Colonic mucosa (tissue), 4 donors: ENCODE results near the gene CCDC112. TPM values are rescaled to one million over a fixed set of nuclear protein-coding genes. Genes with fewer than 3 reads are reported as not detected.

ENCODE experiments used
- DNase-seq: peaks from one replicate; pipeline ENCODE4 v3.0.0-alpha.2; 2020
- H3K27ac ChIP-seq: fragments of 200-600 bp; one replicate; pipeline ENCODE4 v1.8.0; 2021
- H3K27me3 ChIP-seq: fragments of 200-600 bp; one replicate; pipeline ENCODE4 v1.8.0; 2021
- H3K36me3 ChIP-seq: fragments of 200-600 bp; one replicate; pipeline ENCODE4 v1.8.0; 2021
- H3K4me1 ChIP-seq: fragments of 200-600 bp; one replicate; pipeline ENCODE4 v1.8.0; 2021; ENCODE audit warnings: mild to moderate bottlenecking
- H3K4me3 ChIP-seq: fragments of 200-600 bp; one replicate; pipeline ENCODE4 v1.8.0; 2021
- H3K9ac ChIP-seq, 2 donors: one replicate each; pipeline ENCODE4 v1.7.0; 2013; ENCODE audit warnings: control low read depth in 2 of 2, low read depth in 2 of 2, low read length in 2 of 2
- H3K9me3 ChIP-seq: fragments of 200-600 bp; one replicate; pipeline ENCODE4 v1.8.0; 2021
- CTCF ChIP-seq: fragments of 200-600 bp; IDR thresholded peaks from one replicate; pipeline ENCODE4 v1.8.0; 2022; ENCODE audit warnings: antibody characterized with exemption, mild to moderate bottlenecking
- intact Hi-C: fragments of 100-400 bp; cut with DNase I; formaldehyde crosslinking; loops from one replicate; pipeline ENCODE4 v1.14.1; 2022
- total RNA-seq, 2 donors: library from RNA; stranded (reverse); fragmentation: NEBNext Ultra II Directional in 1 of 2; extraction: Animal tissue kit (Norgen Biotek cat#: 25700) in 1 of 2; gene quantifications; one replicate each; pipeline ENCODE4 v1.2.1, GENCODE V29; 2021
- donor health status: healthy.
- donor health status: DM: no; HTN: no; CAD: no.
- donor health status: DM: no; HTN: no; CAD: no.

CCDC112 gene
- total RNA-seq, 2 donors from 2014 or later = 7.6 to 10.5 TPM

GRCh38 chr5:115322729-115323128 lies 26.3 kb upstream of the CCDC112 start:
- Histone ChIP-seq H3K27me3 (no peaks in the 10 kb centered on the region), H3K4me1 (no peaks in the 10 kb centered on the region), H3K9ac (no peak overlapping the region), H3K36me3 (no peaks in the 10 kb centered on the region), H3K27ac (no peak overlapping the region), H3K4me3 (no peak overlapping the region), H3K9me3 (no peaks in the 10 kb centered on the region)
- no peak for DNase-seq
- intact Hi-C loops = no loop called here
- no peak for TF ChIP-seq CTCF

- Histone ChIP-seq H3K4me3 (no peak overlapping the region), H3K9ac (no peak overlapping the region), H3K4me1 (no peaks in the 10 kb centered on the region), H3K27me3 (no peaks in the 10 kb centered on the region), H3K27ac (no peak overlapping the region), H3K36me3 (no peaks in the 10 kb centered on the region), H3K9me3 (no peaks in the 10 kb centered on the region)
- no peak for DNase-seq
- TF ChIP-seq CTCF = no peak
- intact Hi-C loops = no loop called here
These were observed 24.9 kb upstream of the CCDC112 start for GRCh38 chr5:115321309-115321708.

- H3K4me1 ChIP-seq = no peaks in the 10 kb centered on the region
- H3K36me3 ChIP-seq = no peaks in the 10 kb centered on the region
- no peak overlapping the region for H3K4me3 ChIP-seq
- intact Hi-C loops = no loop called here
- H3K9ac ChIP-seq = no peak overlapping the region
- DNase-seq = no peak
- no peak overlapping the region for H3K27ac ChIP-seq
- H3K27me3 ChIP-seq = no peaks in the 10 kb centered on the region
- no peak for TF ChIP-seq CTCF
- H3K9me3 ChIP-seq = no peaks in the 10 kb centered on the region
These were observed 24.1 kb upstream of the CCDC112 start for GRCh38 chr5:115320515-115320914.

- H3K4me1 ChIP-seq = no peaks in the 10 kb centered on the region
- H3K4me3 ChIP-seq = no peak overlapping the region
- no peak overlapping the region for H3K9ac ChIP-seq
- H3K27me3 ChIP-seq = no peaks in the 10 kb centered on the region
- no peaks in the 10 kb centered on the region for H3K36me3 ChIP-seq
- DNase-seq = no peak
- H3K9me3 ChIP-seq = no peaks in the 10 kb centered on the region
- TF ChIP-seq CTCF = no peak
- no peak overlapping the region for H3K27ac ChIP-seq
- intact Hi-C loops = no loop called here
These were observed 23.6 kb upstream of the CCDC112 start for GRCh38 chr5:115320006-115320405.

GRCh38 chr5:115319007-115319406 lies 22.6 kb upstream of the CCDC112 start:
- Histone ChIP-seq H3K27ac (no peak overlapping the region), H3K36me3 (no peaks in the 10 kb centered on the region), H3K4me1 (no peaks in the 10 kb centered on the region), H3K9ac (no peak overlapping the region), H3K27me3 (no peaks in the 10 kb centered on the region), H3K4me3 (no peak overlapping the region), H3K9me3 (no peaks in the 10 kb centered on the region)
- no peak for DNase-seq
- intact Hi-C loops = loop anchor here (10.0 kb wide), 1 partner anchor 516 kb away; no protein-coding TSS in a partner anchor
- no peak for TF ChIP-seq CTCF

GRCh38 chr5:115317736-115318135 lies 21.3 kb upstream of the CCDC112 start:
- Histone ChIP-seq H3K36me3 (no peaks in the 10 kb centered on the region), H3K9ac (no peak overlapping the region), H3K4me3 (no peak overlapping the region), H3K4me1 (no peaks in the 10 kb centered on the region), H3K9me3 (no peaks in the 10 kb centered on the region), H3K27ac (no peak overlapping the region), H3K27me3 (no peaks in the 10 kb centered on the region)
- no peak for TF ChIP-seq CTCF
- intact Hi-C loops = loop anchor here (10.0 kb wide), 1 partner anchor 517 kb away; no protein-coding TSS in a partner anchor
- no peak for DNase-seq
